HepG2 (cell line): ENCODE results near the gene HP1BP3. TPM values are rescaled to one million over a fixed set of nuclear protein-coding genes. Genes with fewer than 3 reads are reported as not detected.

Source experiments
- CENPX ChIP-seq: sonication (generic); formaldehyde crosslinking; IDR thresholded peaks from 2 replicates; pipeline ENCODE4 v1.9.0; 2021; ENCODE audit warnings: mild to moderate bottlenecking, missing genetic modification reagents, moderate library complexity
- IKZF1 ChIP-seq: fragments of 450-650 bp; IDR thresholded peaks from 2 replicates; pipeline ENCODE4 v1.7.1; 2016
- MTF1 ChIP-seq: sonication (generic); formaldehyde crosslinking; IDR thresholded peaks from 2 replicates; pipeline ENCODE4 v1.5.0; 2020; ENCODE audit warnings: missing genetic modification reagents
- PHF8 ChIP-seq: sonication (generic); formaldehyde crosslinking; IDR thresholded peaks from 2 replicates; pipeline ENCODE4 v1.5.0; 2020; ENCODE audit warnings: missing genetic modification reagents
- SMARCE1 ChIP-seq: fragments of 450-650 bp; IDR thresholded peaks from 2 replicates; pipeline ENCODE4 v1.6.1; 2017; ENCODE audit warnings: borderline replicate concordance
- TBP ChIP-seq: sonication (generic); formaldehyde crosslinking; IDR thresholded peaks from 2 replicates; pipeline ENCODE4 v1.5.0; 2020; ENCODE audit warnings: missing genetic modification reagents
- TEAD2 ChIP-seq: sonication (generic); formaldehyde crosslinking; IDR thresholded peaks from 2 replicates; pipeline ENCODE4 v1.9.0; 2021; ENCODE audit warnings: missing genetic modification reagents
- XRCC5 ChIP-seq: fragments of 200-400 bp; formaldehyde crosslinking; optimal IDR thresholded peaks from 2 replicates; pipeline ENCODE3; 2017; ENCODE audit warnings: mild to moderate bottlenecking, low read length
- YY1 ChIP-seq: IDR thresholded peaks from 2 replicates; pipeline ENCODE4 v1.6.1; 2011; ENCODE audit warnings: low read length, low read depth, moderate library complexity, mild to moderate bottlenecking; ENCODE audit not compliant: insufficient read depth, insufficient replicate concordance
- ZFP36L1 ChIP-seq: sonication (generic); formaldehyde crosslinking; IDR thresholded peaks from 2 replicates; pipeline ENCODE4 v1.8.0; 2022; ENCODE audit warnings: mild to moderate bottlenecking, missing genetic modification reagents, moderate library complexity
- ZFP62 ChIP-seq: sonication (generic); formaldehyde crosslinking; IDR thresholded peaks from 2 replicates; pipeline ENCODE4 v1.4.0; 2020; ENCODE audit warnings: missing genetic modification reagents
- ZNF672 ChIP-seq: sonication (generic); formaldehyde crosslinking; IDR thresholded peaks from 2 replicates; pipeline ENCODE4 v1.8.1; 2022; ENCODE audit warnings: missing genetic modification reagents
- ZNF761 ChIP-seq: sonication (generic); formaldehyde crosslinking; conservative IDR thresholded peaks from 2 replicates; pipeline ENCODE4 v1.4.0; 2020; ENCODE audit warnings: mild to moderate bottlenecking, missing genetic modification reagents
- ZNF891 ChIP-seq: sonication (generic); formaldehyde crosslinking; IDR thresholded peaks from 2 replicates; pipeline ENCODE4 v1.5.0; 2020; ENCODE audit warnings: mild to moderate bottlenecking, missing genetic modification reagents
- polyA plus RNA-seq, 8 experiments: library from polyadenylated mRNA; depleted of rRNA in 3 of 8; stranded (reverse) in 7 of 8; unstranded in 1 of 8; fragments of >200 nt; fragmentation: Illumina TruSeq in 4 of 8; extraction: Trizol in 4 of 8; gene quantifications; 2 replicates each; pipeline versions ENCODE4 v1.2.1 to v1.2.3, GENCODE V29; 2011 to 2016; ENCODE audit warnings: low read depth in 4 of 8, missing spikeins in 1 of 8, mixed read lengths in 1 of 8; ENCODE audit not compliant: insufficient read depth in 1 of 8
- total RNA-seq, 5 experiments: library from RNA; depleted of rRNA; stranded (reverse); fragments of >200 nt; fragmentation: Illumina TruSeq; extraction: Trizol; gene quantifications; 2 replicates each; pipeline ENCODE4 v1.2.3, GENCODE V29; 2016; ENCODE audit warnings: low read depth in 1 of 5
- TF ChIP-seq, protein P1 (sequence below): sonication (generic); formaldehyde crosslinking; IDR thresholded peaks from 2 replicates; pipeline ENCODE4 v1.4.0; 2020; ENCODE audit warnings: low read depth, missing genetic modification reagents
- TF ChIP-seq, protein P2 (sequence below): fragments of 450-650 bp; IDR thresholded peaks from 2 replicates; pipeline ENCODE4 v1.6.1; 2017
- TF ChIP-seq, protein P3 (sequence below): sonication (generic); formaldehyde crosslinking; IDR thresholded peaks from 2 replicates; pipeline ENCODE4 v1.4.0; 2020; ENCODE audit warnings: missing genetic modification reagents
- TF ChIP-seq, protein P4 (sequence below): sonication (generic); formaldehyde crosslinking; conservative IDR thresholded peaks from 2 replicates; pipeline ENCODE4 v1.4.0; 2020; ENCODE audit warnings: mild to moderate bottlenecking, missing genetic modification reagents, moderate library complexity

Gene HP1BP3
- total and polyA plus RNA-seq, 2 of the 13 experiments (the other 11 are each of a cell fraction or from before 2014, with no cell fraction given) = 98.5 to 137 TPM

DNA sequence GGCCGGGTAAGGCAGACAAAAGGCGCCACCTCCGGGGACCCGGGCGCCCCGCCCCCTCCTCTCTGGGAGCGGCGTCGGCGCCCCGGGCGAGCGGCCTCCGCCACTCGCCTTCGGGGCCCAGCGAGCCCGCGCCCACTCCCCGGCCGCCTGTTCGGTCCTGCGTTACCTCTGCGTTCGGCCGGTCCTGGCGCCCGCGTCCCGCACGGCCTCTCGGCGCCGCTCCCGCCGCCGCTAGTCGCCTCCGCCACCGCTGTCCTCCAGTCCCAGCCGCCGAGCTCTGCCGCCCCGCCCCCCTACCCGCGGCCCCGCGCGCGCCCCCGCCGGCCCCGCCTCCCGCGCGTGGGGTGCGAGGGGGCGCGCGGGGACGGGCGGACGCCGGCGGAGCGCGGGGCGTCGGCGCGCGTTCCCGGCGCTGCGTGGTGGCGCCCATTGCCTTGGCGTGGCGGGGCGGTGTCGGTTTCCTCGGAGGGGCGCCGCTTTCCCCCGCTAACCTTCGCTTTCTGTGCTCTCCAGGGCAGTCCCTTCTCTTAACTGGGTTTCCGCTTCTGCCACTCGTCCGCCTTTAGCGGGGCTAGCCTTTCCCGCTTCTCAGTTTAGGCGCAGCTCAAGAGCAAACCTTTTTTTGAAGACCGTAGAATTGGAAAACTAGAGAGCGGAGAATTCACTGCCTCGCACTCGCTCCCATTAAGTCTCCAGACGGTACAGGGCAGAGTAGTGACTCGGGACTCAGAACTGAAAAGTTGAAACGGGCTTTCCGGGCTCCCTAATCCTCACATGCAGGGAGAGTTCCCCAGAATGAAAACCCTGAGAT, at the start of gene HP1BP3 (continued):
- TF ChIP-seq, protein P1, sequence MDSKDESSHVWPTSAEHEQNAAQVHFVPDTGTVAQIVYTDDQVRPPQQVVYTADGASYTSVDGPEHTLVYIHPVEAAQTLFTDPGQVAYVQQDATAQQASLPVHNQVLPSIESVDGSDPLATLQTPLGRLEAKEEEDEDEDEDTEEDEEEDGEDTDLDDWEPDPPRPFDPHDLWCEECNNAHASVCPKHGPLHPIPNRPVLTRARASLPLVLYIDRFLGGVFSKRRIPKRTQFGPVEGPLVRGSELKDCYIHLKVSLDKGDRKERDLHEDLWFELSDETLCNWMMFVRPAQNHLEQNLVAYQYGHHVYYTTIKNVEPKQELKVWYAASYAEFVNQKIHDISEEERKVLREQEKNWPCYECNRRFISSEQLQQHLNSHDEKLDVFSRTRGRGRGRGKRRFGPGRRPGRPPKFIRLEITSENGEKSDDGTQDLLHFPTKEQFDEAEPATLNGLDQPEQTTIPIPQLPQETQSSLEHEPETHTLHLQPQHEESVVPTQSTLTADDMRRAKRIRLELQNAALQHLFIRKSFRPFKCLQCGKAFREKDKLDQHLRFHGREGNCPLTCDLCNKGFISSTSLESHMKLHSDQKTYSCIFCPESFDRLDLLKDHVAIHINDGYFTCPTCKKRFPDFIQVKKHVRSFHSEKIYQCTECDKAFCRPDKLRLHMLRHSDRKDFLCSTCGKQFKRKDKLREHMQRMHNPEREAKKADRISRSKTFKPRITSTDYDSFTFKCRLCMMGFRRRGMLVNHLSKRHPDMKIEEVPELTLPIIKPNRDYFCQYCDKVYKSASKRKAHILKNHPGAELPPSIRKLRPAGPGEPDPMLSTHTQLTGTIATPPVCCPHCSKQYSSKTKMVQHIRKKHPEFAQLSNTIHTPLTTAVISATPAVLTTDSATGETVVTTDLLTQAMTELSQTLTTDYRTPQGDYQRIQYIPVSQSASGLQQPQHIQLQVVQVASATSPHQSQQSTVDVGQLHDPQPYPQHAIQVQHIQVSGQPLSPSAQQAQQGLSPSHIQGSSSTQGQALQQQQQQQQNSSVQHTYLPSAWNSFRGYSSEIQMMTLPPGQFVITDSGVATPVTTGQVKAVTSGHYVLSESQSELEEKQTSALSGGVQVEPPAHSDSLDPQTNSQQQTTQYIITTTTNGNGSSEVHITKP (CRISPR knock-in tag) = no peak
- TF ChIP-seq MTF1 (no peak), ZFP36L1 (CRISPR knock-in tag) (no peak), IKZF1 (no peak), PHF8 (CRISPR knock-in tag) (peak; percentile 73), XRCC5 (no peak), TEAD2 (CRISPR knock-in tag) (no peak), YY1 (peak; percentile 66), SMARCE1 (no peak), CENPX (CRISPR knock-in tag) (no peak), ZNF891 (CRISPR knock-in tag) (peak; percentile 42; the same call in 1 of the 2 replicates), ZFP62 (no peak), ZNF672 (0 out of 2 replicates have a peak, but pooled peaks have one; percentile 45), TBP (CRISPR knock-in tag) (no peak), ZNF761 (CRISPR knock-in tag) (no peak)
- TF ChIP-seq, protein P2, sequence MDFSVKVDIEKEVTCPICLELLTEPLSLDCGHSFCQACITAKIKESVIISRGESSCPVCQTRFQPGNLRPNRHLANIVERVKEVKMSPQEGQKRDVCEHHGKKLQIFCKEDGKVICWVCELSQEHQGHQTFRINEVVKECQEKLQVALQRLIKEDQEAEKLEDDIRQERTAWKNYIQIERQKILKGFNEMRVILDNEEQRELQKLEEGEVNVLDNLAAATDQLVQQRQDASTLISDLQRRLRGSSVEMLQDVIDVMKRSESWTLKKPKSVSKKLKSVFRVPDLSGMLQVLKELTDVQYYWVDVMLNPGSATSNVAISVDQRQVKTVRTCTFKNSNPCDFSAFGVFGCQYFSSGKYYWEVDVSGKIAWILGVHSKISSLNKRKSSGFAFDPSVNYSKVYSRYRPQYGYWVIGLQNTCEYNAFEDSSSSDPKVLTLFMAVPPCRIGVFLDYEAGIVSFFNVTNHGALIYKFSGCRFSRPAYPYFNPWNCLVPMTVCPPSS = no peak
- TF ChIP-seq, protein P3, sequence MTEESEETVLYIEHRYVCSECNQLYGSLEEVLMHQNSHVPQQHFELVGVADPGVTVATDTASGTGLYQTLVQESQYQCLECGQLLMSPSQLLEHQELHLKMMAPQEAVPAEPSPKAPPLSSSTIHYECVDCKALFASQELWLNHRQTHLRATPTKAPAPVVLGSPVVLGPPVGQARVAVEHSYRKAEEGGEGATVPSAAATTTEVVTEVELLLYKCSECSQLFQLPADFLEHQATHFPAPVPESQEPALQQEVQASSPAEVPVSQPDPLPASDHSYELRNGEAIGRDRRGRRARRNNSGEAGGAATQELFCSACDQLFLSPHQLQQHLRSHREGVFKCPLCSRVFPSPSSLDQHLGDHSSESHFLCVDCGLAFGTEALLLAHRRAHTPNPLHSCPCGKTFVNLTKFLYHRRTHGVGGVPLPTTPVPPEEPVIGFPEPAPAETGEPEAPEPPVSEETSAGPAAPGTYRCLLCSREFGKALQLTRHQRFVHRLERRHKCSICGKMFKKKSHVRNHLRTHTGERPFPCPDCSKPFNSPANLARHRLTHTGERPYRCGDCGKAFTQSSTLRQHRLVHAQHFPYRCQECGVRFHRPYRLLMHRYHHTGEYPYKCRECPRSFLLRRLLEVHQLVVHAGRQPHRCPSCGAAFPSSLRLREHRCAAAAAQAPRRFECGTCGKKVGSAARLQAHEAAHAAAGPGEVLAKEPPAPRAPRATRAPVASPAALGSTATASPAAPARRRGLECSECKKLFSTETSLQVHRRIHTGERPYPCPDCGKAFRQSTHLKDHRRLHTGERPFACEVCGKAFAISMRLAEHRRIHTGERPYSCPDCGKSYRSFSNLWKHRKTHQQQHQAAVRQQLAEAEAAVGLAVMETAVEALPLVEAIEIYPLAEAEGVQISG = peak; percentile 56
- TF ChIP-seq, protein P4, sequence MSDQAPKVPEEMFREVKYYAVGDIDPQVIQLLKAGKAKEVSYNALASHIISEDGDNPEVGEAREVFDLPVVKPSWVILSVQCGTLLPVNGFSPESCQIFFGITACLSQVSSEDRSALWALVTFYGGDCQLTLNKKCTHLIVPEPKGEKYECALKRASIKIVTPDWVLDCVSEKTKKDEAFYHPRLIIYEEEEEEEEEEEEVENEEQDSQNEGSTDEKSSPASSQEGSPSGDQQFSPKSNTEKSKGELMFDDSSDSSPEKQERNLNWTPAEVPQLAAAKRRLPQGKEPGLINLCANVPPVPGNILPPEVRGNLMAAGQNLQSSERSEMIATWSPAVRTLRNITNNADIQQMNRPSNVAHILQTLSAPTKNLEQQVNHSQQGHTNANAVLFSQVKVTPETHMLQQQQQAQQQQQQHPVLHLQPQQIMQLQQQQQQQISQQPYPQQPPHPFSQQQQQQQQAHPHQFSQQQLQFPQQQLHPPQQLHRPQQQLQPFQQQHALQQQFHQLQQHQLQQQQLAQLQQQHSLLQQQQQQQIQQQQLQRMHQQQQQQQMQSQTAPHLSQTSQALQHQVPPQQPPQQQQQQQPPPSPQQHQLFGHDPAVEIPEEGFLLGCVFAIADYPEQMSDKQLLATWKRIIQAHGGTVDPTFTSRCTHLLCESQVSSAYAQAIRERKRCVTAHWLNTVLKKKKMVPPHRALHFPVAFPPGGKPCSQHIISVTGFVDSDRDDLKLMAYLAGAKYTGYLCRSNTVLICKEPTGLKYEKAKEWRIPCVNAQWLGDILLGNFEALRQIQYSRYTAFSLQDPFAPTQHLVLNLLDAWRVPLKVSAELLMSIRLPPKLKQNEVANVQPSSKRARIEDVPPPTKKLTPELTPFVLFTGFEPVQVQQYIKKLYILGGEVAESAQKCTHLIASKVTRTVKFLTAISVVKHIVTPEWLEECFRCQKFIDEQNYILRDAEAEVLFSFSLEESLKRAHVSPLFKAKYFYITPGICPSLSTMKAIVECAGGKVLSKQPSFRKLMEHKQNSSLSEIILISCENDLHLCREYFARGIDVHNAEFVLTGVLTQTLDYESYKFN = no peak
